HepG2 (cell line): Measurements from ENCODE around the gene MICAL3. TPM values are rescaled to one million over a fixed set of nuclear protein-coding genes. Genes with fewer than 3 reads are reported as not detected.

Source experiments
- ATAC-seq: fragments of 200-7000 bp; cut with Tn5 transposase; 3 replicates; pipeline ENCODE4 v1.9.1; 2020; ENCODE audit warnings: mild to moderate bottlenecking, moderate library complexity
- BruUV-seq: library from RNA; stranded (reverse); fragments of 400-500 nt; replicated peaks from 2 replicates; lab custom pipeline; 2021; lab: Mats Ljungman, UMichigan
- CTCF ChIA-PET: fragments of 300-600 bp; formaldehyde crosslinking; extraction: SDS; loops from one replicate; lab custom pipeline; 2021; ENCODE audit warnings: low total read pairs, inconsistent platforms, low intra/inter-chr PET ratio; lab: Yijun Ruan, JAX
- POLR2A ChIA-PET: fragments of 350-600 bp; sonication (Branson Sonifier 250); formaldehyde crosslinking; loops from one replicate; lab custom pipeline; 2020; ENCODE audit warnings: antibody characterized with exemption, inconsistent platforms; lab: Yijun Ruan, JAX
- DNase-seq: peaks from one replicate; pipeline ENCODE4 v3.0.0-alpha.2; 2015; ENCODE audit warnings: low spot score
- FAIRE-seq: peaks from 3 replicates; lab custom pipeline; 2011; peaks lifted over from hg19 to GRCh38; lab: Jason Lieb, UNC
- H2AFZ ChIP-seq: one replicate; pipeline ENCODE4 v1.6.1; 2011; ENCODE audit warnings: low read length, inconsistent platforms
- H3K27ac ChIP-seq: fragments of 300-600 bp; 3 replicates; pipeline ENCODE4 v1.8.0; 2011; ENCODE audit warnings: mixed run types, mild to moderate bottlenecking, mixed read lengths, low read length, inconsistent platforms; ENCODE audit not compliant: insufficient read depth; ENCODE audit errors: extremely low read length
- H3K27me3 ChIP-seq, 2 experiments: fragments of 200-600 bp in 1 of 2; 2 replicates in 1 of 2; 3 replicates in 1 of 2; pipeline versions ENCODE4 v1.6.0 to v1.8.0; 2011; ENCODE audit warnings: low read length in 2 of 2, mild to moderate bottlenecking in 2 of 2, moderate library complexity in 2 of 2, inconsistent platforms in 1 of 2; ENCODE audit not compliant: insufficient read depth in 2 of 2, control insufficient read depth in 1 of 2
- H3K36me3 ChIP-seq, 2 experiments: fragments of 200-600 bp in 1 of 2; replicated peaks in 1 of 2; 2 replicates in 1 of 2; 3 replicates in 1 of 2; pipeline versions ENCODE4 v1.5.1 to v1.8.0; 2011; ENCODE audit warnings: low read length in 2 of 2, inconsistent platforms in 1 of 2; ENCODE audit not compliant: insufficient read depth in 2 of 2, control insufficient read depth in 1 of 2
- H3K4me1 ChIP-seq: 2 replicates; pipeline ENCODE4 v1.5.1; 2012; ENCODE audit warnings: low read length, inconsistent platforms; ENCODE audit not compliant: insufficient read depth
- H3K4me2 ChIP-seq: 2 replicates; pipeline ENCODE4 v1.6.0; 2011; ENCODE audit warnings: low read depth, low read length, inconsistent platforms
- H3K4me3 ChIP-seq, 3 experiments: fragments of 200-600 bp in 1 of 3; sonication (generic), shearing (Covaris generic) in 1 of 3; replicated peaks in 1 of 3; 2 replicates each; pipeline ENCODE4 v1.5.1; 2011 to 2016; ENCODE audit warnings: low read length in 3 of 3, inconsistent platforms in 2 of 3, low read depth in 2 of 3, mild to moderate bottlenecking in 2 of 3, control low read depth in 1 of 3, mixed read lengths in 1 of 3; ENCODE audit not compliant: insufficient read depth in 1 of 3
- H3K79me2 ChIP-seq: one replicate; pipeline ENCODE4 v1.6.1; 2011; ENCODE audit warnings: low read length, inconsistent platforms; ENCODE audit not compliant: insufficient read depth
- H3K9ac ChIP-seq: 2 replicates; pipeline ENCODE4 v1.6.0; 2011; ENCODE audit warnings: mild to moderate bottlenecking, low read depth, low read length, inconsistent platforms; ENCODE audit not compliant: insufficient read depth
- H3K9me3 ChIP-seq: 2 replicates; pipeline ENCODE4 v1.5.1; 2012; ENCODE audit warnings: mild to moderate bottlenecking, low read length
- H4K20me1 ChIP-seq: 2 replicates; pipeline ENCODE4 v1.6.0; 2011; ENCODE audit warnings: inconsistent platforms, mild to moderate bottlenecking, low read length, moderate library complexity; ENCODE audit not compliant: insufficient read depth
- GLI4 ChIP-seq: sonication (generic); formaldehyde crosslinking; IDR thresholded peaks from 2 replicates; pipeline ENCODE4 v1.5.1; 2020; ENCODE audit warnings: missing genetic modification reagents, mild to moderate bottlenecking, moderate library complexity, borderline replicate concordance
- HNRNPUL1 ChIP-seq: fragments of 200-400 bp; formaldehyde crosslinking; IDR thresholded peaks from 2 replicates; pipeline ENCODE4 v1.6.1; 2017; ENCODE audit warnings: low read depth, mild to moderate bottlenecking, low read length, moderate library complexity
- LRRFIP1 ChIP-seq: sonication (generic); formaldehyde crosslinking; conservative IDR thresholded peaks from 2 replicates; pipeline ENCODE4 v1.4.0; 2020; ENCODE audit warnings: missing genetic modification reagents
- MAX ChIP-seq: IDR thresholded peaks from 2 replicates; pipeline ENCODE4 v1.6.1; 2012; ENCODE audit warnings: inconsistent platforms
- MIER2 ChIP-seq: IDR thresholded peaks from 2 replicates; pipeline ENCODE4 v1.6.1; 2016; ENCODE audit warnings: missing biosample characterization, missing genetic modification reagents
- MIER3 ChIP-seq: IDR thresholded peaks from 2 replicates; pipeline ENCODE4 v1.6.1; 2016; ENCODE audit warnings: missing compliant biosample characterization, borderline replicate concordance
- MXD3 ChIP-seq: IDR thresholded peaks from 2 replicates; pipeline ENCODE4 v1.6.1; 2016; ENCODE audit warnings: mild to moderate bottlenecking, missing biosample characterization, missing genetic modification reagents
- PTBP1 ChIP-seq: fragments of 200-400 bp; formaldehyde crosslinking; IDR thresholded peaks from 2 replicates; pipeline ENCODE4 v1.6.1; 2018; ENCODE audit warnings: low read length, low read depth; ENCODE audit not compliant: poor library complexity, severe bottlenecking
- REL ChIP-seq: sonication (generic); formaldehyde crosslinking; conservative IDR thresholded peaks from 2 replicates; pipeline ENCODE4 v1.8.0; 2022; ENCODE audit warnings: mild to moderate bottlenecking, missing genetic modification reagents, moderate library complexity
- SOX5 ChIP-seq: IDR thresholded peaks from 2 replicates; pipeline ENCODE4 v1.6.1; 2016; ENCODE audit warnings: borderline replicate concordance
- ZNF468 ChIP-seq: sonication (generic); formaldehyde crosslinking; IDR thresholded peaks from 2 replicates; pipeline ENCODE4 v1.8.0; 2022; ENCODE audit warnings: mild to moderate bottlenecking, moderate library complexity, missing genetic modification reagents
- ZNF891 ChIP-seq: sonication (generic); formaldehyde crosslinking; IDR thresholded peaks from 2 replicates; pipeline ENCODE4 v1.5.0; 2020; ENCODE audit warnings: mild to moderate bottlenecking, missing genetic modification reagents
- WGBS: methylation state at CpG from one replicate; pipeline ENCODE4 v1.1.6; 2017; ENCODE audit warnings: low lambda C conversion rate; 5-methylcytosine and 5-hydroxymethylcytosine counted together
- in situ Hi-C: cut with HindIII; loops from 2 replicates; pipeline ENCODE4 v1.10.0; 2017; ENCODE audit warnings: low pct_unique_long_range_greater_than_20kb; ENCODE audit not compliant: extremely low pct_ligation_motif_present
- intact Hi-C: fragments of 100-400 bp; cut with micrococcal nuclease; formaldehyde crosslinking; loops from one replicate; pipeline ENCODE4 v1.10.0; 2022; ENCODE audit not compliant: unreplicated experiment
- polyA plus RNA-seq, 8 experiments: library from polyadenylated mRNA; depleted of rRNA in 3 of 8; stranded (reverse) in 7 of 8; unstranded in 1 of 8; fragments of >200 nt; fragmentation: Illumina TruSeq in 4 of 8; extraction: Trizol in 4 of 8; gene quantifications; 2 replicates each; pipeline versions ENCODE4 v1.2.1 to v1.2.3, GENCODE V29; 2011 to 2016; ENCODE audit warnings: low read depth in 4 of 8, missing spikeins in 1 of 8, mixed read lengths in 1 of 8; ENCODE audit not compliant: insufficient read depth in 1 of 8
- total RNA-seq, 5 experiments: library from RNA; depleted of rRNA; stranded (reverse); fragments of >200 nt; fragmentation: Illumina TruSeq; extraction: Trizol; gene quantifications; 2 replicates each; pipeline ENCODE4 v1.2.3, GENCODE V29; 2016; ENCODE audit warnings: low read depth in 1 of 5

Gene MICAL3
- total and polyA plus RNA-seq, 2 of the 13 experiments (the other 11 are each of a cell fraction or from before 2014, with no cell fraction given): 5.3 to 12.5 TPM

GRCh38 chr22:17803609-17804270 is 220.6 kb downstream of the MICAL3 start:
- no peak overlapping the region for H2AFZ ChIP-seq
- TF ChIP-seq ZNF468 (CRISPR knock-in tag): no peak
- no peak overlapping the region for H3K4me3 ChIP-seq
- CTCF ChIA-PET: no interaction called here
- DNase-seq (no peak), FAIRE-seq (no peak), ATAC-seq (no peak)
- H3K9me3 ChIP-seq: no peaks in the 10 kb centered on the region
- H3K4me1 ChIP-seq: peaks cover 20% of the 10 kb centered on the region
- in situ Hi-C loops: no loop called here
- no TSS peak for BruUV-seq
- H3K27me3 ChIP-seq: no peaks in the 10 kb centered on the region
- no peaks in the 10 kb centered on the region for H3K79me2 ChIP-seq
- WGBS: 96% methylated on average over 18 of the region's 20 CpGs
- no peak overlapping the region for H3K27ac ChIP-seq
- POLR2A ChIA-PET: interaction anchor here (0.6 to 1.0 kb wide), 2 partner anchors 16 to 27 kb away, joined by 3 read pairs; no protein-coding TSS in a partner anchor
- H3K36me3 ChIP-seq: peaks cover 6 to 19% of the 10 kb centered on the region in 2 experiments; a peak in 4 of 5 replicates
- intact Hi-C loops: no loop called here
- H3K9ac ChIP-seq: no peak overlapping the region
- H3K4me2 ChIP-seq: no peak overlapping the region
- no peaks in the 10 kb centered on the region for H4K20me1 ChIP-seq

- FAIRE-seq (no peak), ATAC-seq (no peak), DNase-seq (no peak)
- 85% methylated on average over 2 of the region's 2 CpGs for WGBS
- Histone ChIP-seq H3K79me2 (no peaks in the 10 kb centered on the region), H3K9ac (no peak overlapping the region), H4K20me1 (no peaks in the 10 kb centered on the region), H3K4me1 (peaks cover 20% of the 10 kb centered on the region), H3K9me3 (no peaks in the 10 kb centered on the region), H3K4me2 (no peak overlapping the region), H3K4me3 (no peak overlapping the region), H3K36me3 (peaks cover 4 to 14% of the 10 kb centered on the region in 2 experiments; a peak in 3 of 5 replicates), H3K27me3 (no peaks in the 10 kb centered on the region), H3K27ac (no peak overlapping the region), H2AFZ (no peak overlapping the region)
- intact Hi-C loops: no loop called here
- TF ChIP-seq MAX: no peak
- TF ChIP-seq MIER2: no peak
- no peak for TF ChIP-seq MXD3 (CRISPR knock-in tag)
- TF ChIP-seq LRRFIP1 (CRISPR knock-in tag): no peak
- TF ChIP-seq HNRNPUL1: no peak
- TF ChIP-seq SOX5 (CRISPR knock-in tag): no peak
- no peak for TF ChIP-seq PTBP1
- TF ChIP-seq MIER3 (CRISPR knock-in tag): no peak
- TF ChIP-seq GLI4 (CRISPR knock-in tag): no peak
- TF ChIP-seq REL: no peak
- no peak for TF ChIP-seq ZNF891 (CRISPR knock-in tag)
- in situ Hi-C loops: no loop called here
- BruUV-seq: no TSS peak
- POLR2A ChIA-PET: interaction anchor here (1.0 to 1.4 kb wide), 2 partner anchors 15 to 25 kb away, joined by 3 read pairs; no protein-coding TSS in a partner anchor
- CTCF ChIA-PET: no interaction called here
Measured at GRCh38 chr22:17802822-17803221, 221.5 kb downstream of the MICAL3 start.
